Measurements from ENCODE around the gene TOPAZ1.

DNA sequence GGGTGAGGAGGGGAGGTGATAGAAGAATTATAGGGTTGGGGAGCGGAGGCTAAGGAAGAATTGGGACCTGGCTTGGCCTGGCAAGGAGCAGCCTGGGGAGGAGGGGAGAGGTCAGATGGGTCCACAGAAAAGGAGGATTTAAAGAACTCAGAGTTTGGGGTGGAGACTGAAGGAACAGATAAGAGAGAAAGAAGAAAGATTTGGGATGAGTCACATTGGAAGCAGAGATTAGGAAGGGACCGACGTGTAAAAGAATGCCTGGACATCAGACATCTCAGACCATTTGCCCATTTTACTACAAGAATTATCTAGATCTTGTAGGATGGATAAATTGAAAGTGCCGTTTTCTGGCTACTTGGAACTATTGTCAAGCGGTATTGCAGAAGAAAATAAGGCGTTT, 107.3 kb downstream of the TOPAZ1 start:
- TF ChIP-seq POLR2A (IDR thresholded peaks at IDR 0.05), result no peak
- TF ChIP-seq, protein P1, sequence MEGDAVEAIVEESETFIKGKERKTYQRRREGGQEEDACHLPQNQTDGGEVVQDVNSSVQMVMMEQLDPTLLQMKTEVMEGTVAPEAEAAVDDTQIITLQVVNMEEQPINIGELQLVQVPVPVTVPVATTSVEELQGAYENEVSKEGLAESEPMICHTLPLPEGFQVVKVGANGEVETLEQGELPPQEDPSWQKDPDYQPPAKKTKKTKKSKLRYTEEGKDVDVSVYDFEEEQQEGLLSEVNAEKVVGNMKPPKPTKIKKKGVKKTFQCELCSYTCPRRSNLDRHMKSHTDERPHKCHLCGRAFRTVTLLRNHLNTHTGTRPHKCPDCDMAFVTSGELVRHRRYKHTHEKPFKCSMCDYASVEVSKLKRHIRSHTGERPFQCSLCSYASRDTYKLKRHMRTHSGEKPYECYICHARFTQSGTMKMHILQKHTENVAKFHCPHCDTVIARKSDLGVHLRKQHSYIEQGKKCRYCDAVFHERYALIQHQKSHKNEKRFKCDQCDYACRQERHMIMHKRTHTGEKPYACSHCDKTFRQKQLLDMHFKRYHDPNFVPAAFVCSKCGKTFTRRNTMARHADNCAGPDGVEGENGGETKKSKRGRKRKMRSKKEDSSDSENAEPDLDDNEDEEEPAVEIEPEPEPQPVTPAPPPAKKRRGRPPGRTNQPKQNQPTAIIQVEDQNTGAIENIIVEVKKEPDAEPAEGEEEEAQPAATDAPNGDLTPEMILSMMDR (IDR thresholded peaks at IDR 0.05), result no peak
